GM18951 (cell line): ENCODE data around the gene C9orf153.

Experiments used
- POLR2A ChIP-seq: IDR thresholded peaks from 4 replicates; pipeline ENCODE4 v1.6.1; 2011; ENCODE audit warnings: mild to moderate bottlenecking; ENCODE audit not compliant: insufficient read length, insufficient read depth; ENCODE audit errors: extremely low read depth
- in situ Hi-C: fragments of 300-500 bp; cut with MboI; formaldehyde crosslinking; loops from one replicate; pipeline ENCODE4 v1.12.0; 2022; ENCODE audit warnings: low sequenced_read_pairs, mixed read lengths, inconsistent platforms; ENCODE audit not compliant: unreplicated experiment

C9orf153 gene

DNA sequence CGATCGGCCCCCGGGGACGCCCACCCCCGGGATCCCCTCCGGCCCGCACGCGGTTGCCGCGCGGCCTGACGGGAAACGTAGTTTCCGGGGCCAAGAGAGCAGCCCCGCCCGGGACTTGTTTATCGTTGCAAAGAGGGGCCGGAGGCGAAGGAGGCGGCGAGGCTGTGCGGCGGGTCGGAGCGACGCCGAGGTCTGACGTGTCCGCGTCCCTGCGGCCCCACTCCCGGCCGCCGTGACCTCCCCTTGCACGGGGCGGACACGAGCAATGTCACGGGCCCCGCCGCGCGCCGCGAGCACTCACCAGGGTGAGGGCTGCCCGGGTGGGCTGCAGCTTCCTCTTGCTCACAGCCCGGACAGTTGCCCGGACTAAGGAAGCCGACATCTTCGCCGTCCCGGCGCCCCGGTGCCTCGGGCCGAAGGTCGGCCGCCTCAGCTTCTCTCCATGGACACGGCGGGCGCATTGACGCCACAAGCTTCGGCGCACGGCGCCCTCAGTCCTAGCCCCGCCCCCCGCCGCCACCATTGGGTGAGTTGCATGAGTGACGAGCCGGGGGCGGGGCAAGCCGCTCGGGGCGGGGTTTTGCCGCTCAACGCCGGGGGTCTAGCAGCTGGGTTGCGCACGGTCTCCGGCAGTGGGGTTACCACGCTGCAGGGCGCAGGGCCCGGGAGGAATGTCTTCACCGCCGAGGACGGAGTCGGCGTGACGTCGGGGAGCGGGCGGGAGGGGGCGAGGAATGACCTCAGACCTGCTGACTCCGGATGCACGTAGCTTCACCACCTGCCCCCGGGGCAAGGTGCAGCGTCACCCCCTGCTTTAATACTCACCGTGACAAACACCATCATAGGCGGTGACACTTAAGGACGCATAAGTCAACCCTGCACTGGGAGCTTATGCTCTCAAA, 22.9 kb upstream of the C9orf153 start, which contains the start of gene ISCA1:
ISCA1 (minus strand) TSS at position 462 of the 902 bp plus-strand sequence; CDS start at position 382, 80 bp downstream.
- TF ChIP-seq POLR2A: peak; percentile 77
- in situ Hi-C loops: no loop called here

DNA sequence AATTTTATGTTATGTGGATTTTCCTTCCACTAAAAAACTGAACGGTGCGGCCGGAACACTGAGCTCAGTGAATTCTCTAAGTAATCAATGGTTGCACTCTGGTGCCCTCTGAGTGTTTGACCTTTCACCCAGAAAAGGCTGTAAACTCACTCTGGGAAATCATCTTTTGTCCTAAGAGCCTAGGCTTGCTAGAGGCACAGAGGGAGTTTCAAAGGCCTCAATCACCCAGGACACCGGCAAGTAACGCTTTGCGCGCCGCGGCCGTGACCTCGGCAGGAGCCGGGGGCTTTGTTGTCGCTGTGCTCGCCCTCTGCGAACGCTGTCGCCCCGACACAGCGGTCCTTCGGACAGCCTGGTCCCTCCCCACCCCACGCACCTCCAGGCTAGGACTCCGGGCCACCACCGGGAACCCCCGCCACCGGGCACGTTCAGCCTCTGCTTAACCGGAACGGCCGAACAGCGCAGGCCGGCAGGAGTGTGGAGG, 22.2 kb upstream of the C9orf153 start:
- in situ Hi-C loops: no loop called here
- no peak for TF ChIP-seq POLR2A

DNA sequence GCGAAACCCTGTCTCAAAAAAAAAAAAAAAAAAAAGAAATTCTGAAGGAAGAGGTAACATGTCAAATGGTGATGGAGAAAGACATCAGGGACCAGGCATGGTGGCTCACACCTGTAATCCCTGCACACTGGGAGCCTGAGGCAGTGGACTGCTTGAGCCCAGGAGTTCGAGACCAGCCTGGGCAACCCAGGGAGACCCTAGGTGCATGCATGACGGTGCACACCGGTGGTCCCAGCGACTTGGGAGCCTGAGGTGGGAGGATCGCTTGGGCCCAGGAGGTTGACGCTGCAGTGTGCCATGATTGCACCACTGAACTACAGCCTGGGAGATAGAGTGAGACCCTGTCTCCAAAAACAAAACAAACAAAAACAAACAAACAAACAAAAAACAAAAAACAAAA, 21.1 kb upstream of the C9orf153 start:
- in situ Hi-C loops: no loop called here
- no peak for TF ChIP-seq POLR2A

DNA sequence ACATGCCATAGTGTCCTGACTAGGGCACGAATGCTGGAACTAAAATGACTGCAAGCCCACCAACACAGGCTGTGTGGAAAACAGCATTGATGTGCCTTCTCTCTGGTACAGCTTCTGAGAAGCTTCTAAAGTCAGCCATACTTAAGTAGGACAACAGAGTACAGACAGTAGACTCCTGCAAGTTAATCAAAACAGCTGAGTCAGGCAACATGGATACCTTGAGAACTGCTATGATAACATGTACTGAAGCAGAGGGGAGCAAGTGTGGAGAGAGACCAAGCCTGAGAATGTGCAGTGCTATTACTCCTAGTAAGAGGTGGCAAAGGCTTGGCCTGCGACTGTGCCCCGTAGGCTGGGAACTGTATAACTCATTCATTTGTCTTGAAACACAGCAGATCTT, 20.4 kb upstream of the C9orf153 start:
- no peak for TF ChIP-seq POLR2A
- in situ Hi-C loops: no loop called here

DNA sequence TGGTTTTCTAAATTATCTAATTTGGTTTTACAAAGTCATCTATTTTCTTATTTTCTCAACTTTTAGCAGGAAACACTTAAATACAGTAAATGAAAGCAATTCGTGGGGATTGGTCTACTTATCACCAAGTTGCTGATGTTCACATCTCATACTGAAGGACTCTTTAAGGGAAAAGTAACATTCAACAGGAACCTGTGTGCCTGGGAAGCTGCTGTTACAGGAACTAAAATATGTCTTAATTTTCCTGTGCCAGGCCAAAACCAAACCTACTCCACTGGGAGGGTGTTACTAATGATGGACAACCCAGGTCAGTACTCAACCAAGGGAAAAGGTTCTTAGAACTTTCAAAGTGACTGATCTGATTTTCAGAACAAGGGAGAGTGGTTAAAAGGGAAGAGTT, 17.6 kb upstream of the C9orf153 start:
- TF ChIP-seq POLR2A: no peak
- in situ Hi-C loops: no loop called here

DNA sequence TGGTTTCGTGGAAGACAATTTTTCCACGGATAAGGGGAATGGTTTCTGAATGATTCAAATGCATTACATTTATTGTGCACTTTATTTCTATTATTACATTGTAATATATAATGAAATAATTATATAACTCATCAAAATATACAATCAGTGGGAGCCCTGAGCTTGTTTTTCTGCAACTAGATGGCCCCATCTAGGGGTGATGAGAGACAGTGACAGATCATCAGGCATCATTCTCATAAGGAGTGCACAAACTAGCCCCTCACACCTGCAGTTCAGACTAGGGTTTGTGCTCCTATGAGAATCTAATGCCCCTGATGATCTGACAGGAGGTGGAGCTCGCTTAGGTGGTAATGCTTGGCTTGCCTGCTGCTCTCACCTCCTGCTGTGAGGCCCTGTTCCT, 16.5 kb upstream of the C9orf153 start:
- in situ Hi-C loops: no loop called here
- TF ChIP-seq POLR2A: no peak

DNA sequence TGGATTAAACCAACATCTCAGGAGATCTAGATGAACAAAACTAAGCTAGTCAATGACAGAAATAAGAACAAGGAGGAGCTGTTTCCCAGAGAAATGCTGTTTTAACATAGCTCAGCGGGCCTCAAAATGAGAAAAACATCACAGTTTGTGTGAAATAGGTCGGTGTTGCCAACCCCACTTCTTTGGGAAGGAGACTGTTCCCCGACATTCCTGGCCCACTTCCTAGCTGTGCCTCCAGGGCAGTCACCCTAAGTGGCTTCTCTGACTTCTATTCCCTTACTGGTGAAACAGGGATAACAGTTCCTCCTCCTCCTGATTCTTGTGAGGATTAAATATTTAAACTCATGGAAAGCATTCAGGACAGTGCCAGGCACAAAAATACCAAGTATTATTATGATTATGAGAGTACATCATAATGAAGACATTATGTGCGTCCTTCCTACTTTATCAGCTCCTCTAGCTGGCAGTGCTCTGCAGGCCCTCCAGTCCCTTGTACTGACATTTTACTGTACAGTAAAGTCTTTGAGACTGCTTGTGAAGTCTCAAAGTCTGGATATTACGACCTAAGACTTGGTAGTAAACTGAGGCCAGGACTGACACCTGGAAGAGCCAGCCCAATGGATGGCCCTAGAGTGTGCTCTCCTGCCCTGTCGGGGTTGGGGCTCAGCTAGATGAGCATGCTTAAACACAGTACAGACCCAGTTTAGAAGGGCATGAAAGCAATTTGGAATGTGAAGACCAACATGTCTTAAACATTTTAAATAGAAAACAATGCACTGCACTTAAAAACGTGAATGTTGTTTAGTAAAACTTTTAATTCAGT, 15.6 kb upstream of the C9orf153 start:
- in situ Hi-C loops: no loop called here
- TF ChIP-seq POLR2A: no peak

DNA sequence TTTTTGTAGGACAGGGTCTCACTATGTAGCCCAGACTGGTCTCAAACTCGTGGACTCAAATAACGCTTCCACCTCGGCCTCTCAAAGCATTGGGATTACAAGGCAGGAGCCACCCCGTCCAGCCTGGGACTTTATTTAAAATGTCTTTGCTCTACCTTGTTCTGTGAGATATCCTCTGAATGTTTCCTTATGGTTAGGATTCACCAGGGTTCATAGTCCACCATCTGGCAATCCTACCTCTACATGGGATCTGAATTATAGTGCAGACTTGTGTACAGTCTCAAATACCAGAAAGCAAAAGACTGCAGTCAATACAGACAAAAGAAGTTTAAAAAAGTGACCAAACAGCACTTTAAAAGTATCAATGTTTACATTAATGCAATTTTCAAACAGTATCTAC, 12.8 kb upstream of the C9orf153 start:
- TF ChIP-seq POLR2A: no peak
- in situ Hi-C loops: no loop called here

DNA sequence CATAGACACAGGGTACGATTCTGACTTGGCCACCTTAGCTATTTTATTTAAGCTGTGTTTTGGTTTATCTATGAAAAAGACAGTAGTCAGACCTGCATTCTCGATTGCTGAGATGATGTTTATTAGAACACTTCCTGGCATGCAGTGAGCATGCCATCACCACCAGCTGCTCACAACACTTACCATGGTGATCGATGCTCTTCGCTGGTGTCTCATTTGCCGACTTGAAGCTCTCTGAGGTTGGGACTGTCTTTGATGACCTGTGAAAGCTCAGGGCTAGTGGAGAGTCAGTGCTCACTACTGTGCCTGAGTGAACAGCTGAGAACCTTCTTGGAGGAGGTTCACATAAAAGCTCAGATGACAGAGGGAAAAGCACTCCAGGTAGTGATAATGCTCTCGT, 4.4 kb upstream of the C9orf153 start:
- in situ Hi-C loops: no loop called here
- no peak for TF ChIP-seq POLR2A

DNA sequence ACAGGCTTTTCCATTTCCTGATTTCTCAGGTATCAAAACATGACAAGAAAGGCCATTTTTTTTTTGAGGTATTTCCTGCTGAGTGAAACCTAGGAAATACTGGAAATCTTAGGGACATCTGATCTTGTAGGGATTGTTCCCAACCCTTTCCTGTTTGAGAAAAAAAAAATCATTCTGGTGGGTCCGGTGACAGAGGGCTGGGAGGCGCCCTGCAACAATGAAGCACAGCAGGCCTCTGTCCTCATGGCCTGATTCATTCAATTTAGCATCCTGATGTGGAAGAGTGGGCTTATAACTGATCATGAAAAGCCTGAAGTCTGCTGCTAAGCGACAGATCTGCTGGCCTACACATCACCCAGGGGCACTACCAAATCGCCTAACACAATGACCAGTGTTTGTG, 3.0 kb upstream of the C9orf153 start:
- in situ Hi-C loops: no loop called here
- TF ChIP-seq POLR2A: no peak

DNA sequence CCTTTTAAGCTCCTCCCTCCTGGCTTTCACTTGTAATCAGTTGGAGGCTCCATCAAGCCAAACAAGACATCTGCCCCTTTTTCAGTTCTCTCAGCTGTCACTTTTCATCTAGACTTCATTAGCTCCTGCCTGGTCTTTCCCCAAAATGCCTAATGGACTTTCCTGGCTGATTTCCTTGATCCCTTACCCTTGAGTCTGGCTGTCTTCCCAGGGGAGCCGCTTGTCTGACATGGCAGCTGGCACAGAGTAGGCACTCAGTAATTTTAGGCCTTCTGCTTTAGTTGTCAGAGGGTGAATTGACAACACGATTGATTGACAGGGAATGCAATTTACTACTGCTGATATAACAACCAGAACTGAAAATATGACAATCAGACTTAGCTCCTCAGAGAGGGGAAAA, 2.1 kb downstream of the C9orf153 start:
- in situ Hi-C loops: no loop called here
- no peak for TF ChIP-seq POLR2A

DNA sequence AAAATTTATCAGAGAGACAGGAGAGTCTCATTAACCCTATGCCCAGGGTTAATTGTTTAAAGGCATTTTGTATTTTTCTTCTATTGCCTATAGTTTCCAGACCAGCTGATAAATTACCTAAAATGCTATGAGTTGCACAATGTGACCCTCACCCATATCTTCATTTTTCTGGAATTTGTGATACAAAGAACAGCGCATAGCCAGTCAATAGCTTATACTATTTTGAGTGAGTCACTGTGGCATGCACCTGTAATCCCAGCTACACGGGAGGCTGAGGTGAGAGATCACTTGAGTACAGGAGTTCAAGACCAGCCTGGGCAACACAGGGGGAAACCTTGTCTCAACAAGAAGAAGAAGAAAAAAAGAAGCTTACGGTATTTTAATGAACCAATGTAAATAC, 2.8 kb downstream of the C9orf153 start:
- in situ Hi-C loops: no loop called here
- no peak for TF ChIP-seq POLR2A

DNA sequence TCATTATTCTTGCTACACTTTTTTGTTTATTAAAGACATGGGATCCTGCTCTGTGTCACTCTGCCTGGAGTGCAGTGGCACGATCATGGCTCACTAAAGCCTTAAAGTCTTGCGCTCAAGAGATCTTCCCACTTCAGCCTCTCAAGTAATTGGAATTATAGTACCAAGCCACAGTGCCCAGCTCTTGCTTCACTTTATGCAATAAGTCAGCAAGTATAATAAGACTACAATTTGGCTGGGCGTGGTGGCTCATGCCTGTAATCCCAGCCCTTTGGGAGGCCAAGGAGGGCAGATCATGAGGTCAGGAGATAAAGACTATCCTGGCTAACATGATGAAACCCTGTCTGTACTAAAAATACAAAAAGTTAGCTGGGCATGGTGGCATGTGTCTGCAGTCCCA, 5.9 kb downstream of the C9orf153 start:
- TF ChIP-seq POLR2A: no peak
- in situ Hi-C loops: no loop called here
